GM19043 (cell line): ENCODE results near the gene DCTD.
A peak's percentile ranks its signal among the peaks of the same experiment; 100 is the strongest.

ENCODE experiments used
- ATAC-seq: cut with Tn5 transposase; IDR thresholded peaks from one replicate; pipeline ENCODE4 v1.9.1; 2021; ENCODE audit warnings: low read depth; ENCODE audit not compliant: unreplicated experiment

DCTD gene

DNA sequence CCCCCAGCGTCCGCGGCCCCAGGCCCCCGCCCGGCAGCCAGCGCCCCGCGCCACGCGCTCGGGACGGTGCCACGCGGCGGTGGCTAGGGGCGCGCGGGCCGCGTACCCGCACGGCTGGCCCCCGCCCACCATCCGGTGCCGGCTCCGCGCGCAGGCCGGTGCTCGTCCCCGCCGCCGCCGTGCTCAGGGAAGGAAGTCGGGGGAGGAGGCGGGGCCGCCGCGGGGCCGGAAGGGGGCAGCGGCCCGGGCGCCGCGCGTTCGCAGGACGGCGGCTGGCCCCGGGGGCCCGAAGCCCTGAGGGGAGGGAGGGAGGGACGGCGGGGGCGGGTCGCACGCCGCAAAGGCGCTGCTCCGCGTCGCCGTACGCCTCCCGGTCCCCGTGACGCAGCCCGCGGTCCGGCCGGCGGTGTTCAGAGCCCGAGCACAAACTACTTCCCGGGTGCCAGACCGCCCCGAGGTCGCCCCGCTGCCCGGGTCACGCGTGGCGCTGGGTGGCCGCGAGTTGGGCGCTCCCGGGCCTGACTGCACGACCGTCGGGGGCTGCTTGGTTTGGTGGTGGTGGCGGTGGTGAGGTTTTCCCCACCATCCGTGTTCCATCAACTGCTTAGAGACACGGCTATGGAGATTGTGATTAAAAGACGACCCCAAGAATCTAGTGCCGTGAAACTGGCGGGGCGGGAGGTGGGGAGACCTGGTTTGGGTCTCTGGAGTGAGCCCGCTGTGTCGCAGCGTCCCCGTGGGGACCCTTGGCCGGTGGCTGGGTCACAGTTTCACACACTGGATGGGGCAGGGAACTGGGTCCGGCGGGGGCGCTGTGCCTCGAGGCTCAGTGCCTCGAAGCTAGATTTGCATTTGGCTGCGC is at the start of gene DCTD:
TSS of gene DCTD (minus strand) at position 205 of the 862 bp plus-strand sequence. CDS start 1,818 bp downstream, outside the sequence.
- ATAC-seq: peak; percentile 81

DNA sequence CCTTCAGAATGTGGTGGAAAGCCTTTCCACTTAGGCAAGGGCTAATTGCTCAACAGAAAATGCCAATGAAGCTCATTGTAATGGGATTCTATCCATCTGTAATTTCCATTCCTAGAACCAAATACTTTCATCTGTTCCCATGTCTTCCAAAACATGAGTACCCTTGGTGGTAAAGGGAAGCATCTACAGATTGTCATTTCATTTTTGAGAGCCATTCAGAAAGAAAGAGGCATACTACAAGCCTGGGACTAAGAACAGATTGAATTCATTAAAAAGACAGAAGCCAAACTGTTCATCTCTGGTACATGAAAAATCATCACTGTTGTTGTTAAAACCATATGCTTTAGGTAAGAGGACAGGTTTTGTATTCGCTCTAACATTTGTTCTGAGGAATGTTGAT is 43.6 kb upstream of the DCTD start:
- ATAC-seq: no peak

DNA sequence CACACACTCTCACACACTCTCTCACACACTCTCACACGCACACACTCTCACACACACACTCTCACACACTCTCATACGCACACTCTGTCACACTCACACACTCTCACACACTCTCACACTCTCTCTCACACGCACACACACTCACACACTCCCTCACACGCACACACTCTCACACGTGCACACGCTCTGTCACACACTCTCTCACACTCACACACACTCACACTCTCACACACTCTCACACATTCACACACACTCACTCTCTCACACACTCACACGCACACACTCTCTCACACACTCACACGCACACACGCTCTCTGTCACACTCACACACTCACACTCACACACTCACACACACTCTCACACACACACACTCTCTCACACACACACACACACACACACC is 43.0 kb upstream of the DCTD start:
- ATAC-seq: no peak

DNA sequence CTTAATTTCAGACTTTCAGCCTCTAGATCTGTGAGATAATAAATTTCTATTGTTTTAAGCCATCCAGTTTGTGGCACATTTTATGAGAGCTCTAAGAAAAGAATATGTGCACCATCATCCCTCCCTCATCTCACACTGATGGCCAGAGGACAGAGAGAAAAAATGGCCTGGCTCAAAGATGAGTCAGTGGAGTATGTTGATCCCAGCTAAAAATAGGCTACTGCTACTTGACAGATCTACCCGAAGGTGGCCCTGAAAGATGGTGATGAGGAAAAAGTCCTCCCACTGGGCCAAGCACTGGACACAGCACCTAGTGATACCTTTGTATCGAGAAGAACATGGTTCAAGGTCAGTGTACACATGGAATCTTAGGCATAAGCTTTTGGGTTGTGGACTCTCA is 38.2 kb upstream of the DCTD start:
- no peak for ATAC-seq

DNA sequence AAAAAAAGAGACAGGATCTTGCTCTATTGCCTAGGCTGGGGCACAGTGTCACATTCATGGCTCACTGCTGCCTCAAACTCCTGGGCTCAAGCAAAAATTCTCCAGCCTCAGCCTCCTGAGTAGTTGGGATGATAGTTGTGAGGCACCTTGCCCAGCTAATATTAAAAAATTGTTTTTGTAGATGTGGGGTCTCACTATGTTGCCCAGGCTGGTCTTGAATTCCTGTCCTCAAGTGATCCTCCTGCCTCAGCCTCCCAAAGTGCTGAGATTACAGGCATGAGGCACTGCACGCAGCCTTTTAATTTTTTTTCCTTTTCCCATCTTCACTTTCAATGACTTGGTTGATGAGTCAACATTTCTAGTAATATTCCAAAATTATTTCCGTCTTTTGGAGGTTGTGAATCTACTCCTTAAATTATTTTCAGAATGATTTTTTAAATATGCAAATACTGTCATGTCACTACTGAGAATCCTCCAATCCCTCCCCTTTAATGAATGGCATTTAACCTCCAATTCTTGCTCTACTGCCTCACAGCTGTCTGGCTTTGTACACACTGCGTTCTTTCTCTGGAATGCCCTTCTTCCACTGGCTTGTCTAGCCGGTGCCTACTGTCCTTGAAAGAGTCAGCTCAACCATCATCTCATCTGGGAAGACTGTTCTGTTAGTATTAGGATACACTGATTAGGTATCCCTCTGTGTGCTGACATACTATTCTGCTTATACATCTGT is 27.5 kb upstream of the DCTD start:
- ATAC-seq: no peak

DNA sequence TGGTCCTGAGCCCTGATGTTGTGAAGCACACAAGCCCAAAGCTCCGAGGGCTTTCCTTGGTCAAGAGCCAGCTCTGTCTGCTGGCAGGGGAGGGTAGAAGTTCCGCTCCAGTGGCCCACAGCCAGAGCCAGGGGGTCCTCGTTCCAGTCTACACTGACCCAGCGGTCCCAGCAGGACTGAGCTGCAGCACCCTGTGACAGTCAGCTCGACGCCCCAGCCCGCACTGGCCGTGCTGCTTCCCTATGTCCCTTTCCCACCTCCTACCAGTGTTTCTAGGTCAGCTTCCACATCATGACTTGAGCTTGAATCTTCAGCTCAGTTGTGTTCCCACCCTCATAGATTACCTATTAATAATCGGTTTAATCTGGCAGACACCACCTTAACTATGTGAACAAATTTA is 22.5 kb upstream of the DCTD start:
- no peak for ATAC-seq

DNA sequence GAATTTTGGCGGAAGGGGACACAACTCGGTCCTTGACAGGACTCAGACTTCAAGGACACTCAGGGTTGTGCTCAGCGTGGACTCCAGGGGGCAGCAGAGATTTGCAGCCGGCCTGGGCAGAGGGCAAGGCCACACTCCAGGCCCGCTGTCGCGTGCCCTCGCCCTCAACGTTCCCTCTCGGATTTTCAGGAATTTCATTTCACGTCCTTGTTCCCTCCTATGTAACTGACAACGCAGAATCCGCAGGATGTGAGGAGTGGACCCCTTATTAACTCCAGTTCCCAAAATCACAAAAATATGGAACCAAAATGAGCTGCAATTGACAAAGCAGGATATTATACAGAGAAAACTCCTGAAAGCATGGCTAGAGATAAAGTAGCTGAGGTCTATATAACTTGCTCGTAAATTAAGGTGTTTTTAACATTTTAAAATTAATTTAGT is 21.0 kb upstream of the DCTD start:
- peak; percentile 99 for ATAC-seq

DNA sequence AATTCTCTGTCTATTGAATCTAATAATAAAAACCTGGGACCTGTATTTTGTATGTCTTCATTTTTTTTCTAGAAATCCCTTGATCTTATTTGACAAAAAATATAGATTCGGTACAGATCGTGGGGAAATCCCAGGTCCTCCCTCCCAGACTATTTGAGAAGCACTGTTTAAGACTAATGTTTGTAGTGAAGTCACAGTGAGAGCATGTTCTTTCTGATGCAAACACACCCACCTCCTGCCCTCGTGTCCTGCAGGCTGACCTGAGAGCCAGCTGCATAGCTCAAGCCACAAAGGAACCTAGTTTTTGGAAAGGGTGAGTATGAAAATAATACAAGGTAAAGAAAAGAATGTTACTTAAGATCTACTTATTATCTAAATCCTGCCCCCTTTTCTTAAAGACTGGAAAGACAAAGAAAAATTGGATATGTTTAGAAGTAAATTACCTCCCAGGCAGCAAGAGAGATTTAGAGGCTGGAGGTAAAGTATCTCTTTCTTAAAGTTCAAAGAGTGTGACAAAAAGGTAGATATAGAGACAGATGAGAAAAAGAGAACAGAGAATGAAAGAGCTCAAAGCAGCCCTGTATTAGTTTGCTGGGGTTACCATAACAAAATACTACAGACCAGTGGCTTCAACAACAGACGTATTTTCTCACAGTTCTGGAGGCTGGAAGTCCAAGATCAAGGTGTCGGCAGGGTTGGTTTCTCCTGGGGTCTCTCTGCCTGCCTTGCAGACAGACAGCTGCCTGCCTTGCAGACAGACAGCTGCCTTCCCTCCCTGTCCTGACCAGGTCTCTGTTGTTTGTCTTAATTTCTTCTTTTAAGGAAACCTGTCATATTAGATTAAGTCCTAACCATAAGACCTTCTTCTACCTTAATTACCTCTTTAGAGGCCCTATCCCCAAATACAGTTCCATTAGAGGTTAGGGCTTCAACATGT is 20.4 kb upstream of the DCTD start:
- ATAC-seq: peak; percentile 24

DNA sequence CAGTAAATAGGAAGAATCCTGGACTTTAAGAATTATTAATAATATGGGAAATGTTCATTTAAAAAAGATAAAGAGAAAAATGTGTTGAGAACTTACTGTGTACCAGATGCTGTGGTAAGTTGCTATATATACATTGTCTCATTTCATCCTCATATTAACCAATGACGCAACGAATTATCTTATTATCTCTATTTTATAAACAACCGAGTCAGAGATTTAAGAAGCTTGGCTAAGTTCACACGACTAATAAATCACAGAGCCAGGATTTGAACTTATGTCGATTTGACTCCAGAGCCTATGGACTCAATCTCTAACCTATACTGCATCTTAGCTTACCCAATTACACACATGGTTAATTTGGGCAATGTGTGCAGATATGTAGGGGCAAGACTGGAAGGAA is 15.5 kb upstream of the DCTD start:
- no peak for ATAC-seq

DNA sequence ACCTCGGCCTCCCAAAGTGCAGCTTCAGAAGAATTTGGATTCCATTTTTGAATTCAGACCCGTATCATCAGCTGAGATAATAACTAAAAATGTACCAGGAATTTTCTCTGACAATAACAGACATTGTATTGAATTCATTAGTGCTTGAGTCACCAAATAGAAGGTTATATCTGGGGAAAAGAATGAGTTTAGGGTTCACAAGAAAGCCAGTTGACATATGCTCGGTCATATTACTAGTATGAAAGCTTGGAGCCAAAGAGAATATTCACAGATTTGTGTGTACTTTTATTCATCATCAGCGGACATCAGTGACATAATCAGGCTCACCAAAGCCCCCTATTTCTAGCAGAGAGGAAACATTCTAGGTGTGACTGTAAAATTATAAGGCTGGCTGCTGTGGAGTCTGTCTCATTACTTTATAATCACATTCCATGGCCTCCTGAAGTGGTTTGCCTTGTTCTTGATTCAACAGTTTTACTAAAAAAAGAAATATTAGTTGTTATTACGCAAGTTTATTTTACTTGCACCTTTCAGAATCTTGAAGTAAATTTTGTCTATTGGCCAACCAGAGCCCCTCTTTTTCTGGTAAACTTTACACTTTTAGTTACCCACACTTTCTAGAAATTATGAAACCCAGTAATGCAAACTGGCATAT is 14.6 kb upstream of the DCTD start:
- no peak for ATAC-seq

DNA sequence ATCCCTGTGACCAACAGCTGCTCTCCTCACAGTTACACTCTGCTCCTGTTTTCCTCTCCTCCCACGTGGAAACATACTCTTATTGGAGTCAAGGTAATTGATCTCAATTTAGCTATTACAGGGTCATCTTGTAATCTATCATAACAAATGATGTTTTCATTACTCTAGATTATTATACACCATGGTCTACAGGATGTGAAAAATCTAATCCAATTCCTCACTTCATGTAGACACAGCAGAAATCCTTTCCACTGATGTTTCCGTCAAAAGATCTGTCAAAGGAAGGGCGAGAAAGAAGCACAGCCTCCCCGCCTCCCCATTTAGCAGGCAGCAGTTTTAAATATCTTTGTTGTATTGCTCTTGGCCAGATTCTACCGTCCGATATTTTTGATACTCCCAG is 13.7 kb upstream of the DCTD start:
- ATAC-seq: no peak

DNA sequence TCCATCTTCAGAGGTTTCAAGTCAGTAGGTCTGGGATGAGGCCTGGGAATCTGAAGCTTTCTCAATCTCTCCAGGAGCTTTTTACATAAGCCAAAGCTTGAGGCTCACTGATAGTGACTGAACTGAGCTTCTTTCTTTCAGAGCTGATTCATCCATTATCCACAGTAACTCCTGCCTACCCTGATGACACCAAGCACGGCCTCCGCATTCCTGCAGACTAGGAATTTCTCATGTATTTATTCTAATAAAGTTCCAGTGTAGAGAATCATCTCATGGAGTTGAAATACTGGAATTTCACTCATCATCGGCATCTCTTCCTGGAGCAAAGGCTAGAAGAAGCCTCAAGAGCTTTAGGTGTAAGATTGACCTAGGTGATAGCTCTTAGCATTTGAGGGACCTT is 12.1 kb upstream of the DCTD start:
- no peak for ATAC-seq

DNA sequence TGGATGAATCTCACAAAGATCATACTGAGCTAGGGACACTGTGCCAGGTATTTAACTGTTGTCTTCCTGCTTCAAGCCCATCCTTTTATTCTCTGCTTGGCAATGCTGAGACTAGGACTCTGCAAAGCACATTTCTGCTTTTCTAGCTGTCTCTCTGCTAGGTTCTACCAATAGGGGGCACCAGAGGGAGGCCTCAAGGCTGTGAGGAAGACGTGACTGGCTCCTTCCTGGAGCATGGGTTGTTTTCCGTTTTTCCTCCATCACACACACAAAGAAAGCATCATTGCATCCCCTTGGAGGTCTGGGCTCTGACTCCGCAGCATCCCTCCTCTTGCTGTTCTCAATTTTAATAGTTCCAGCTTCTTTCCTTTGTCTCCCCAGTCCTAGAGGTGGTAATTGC is 10.9 kb upstream of the DCTD start:
- ATAC-seq: no peak

DNA sequence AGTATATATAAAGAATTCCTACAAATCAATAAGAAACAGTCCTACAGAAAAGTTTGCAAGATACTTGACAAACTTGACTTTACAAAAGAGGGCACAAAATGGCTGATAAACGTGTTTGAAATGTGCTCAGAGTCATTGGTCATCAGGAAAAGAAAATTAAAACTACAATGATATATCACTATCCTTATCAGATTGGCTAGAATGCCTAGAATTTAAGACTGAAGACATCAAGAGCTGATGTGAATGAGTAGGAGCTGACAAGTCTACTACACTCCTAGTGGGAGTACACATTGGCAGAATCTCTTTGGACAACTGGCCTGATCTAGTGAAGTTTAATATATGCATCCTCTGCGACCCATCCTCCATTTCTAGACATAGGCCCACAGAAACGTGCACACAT is 10.3 kb upstream of the DCTD start:
- no peak for ATAC-seq

DNA sequence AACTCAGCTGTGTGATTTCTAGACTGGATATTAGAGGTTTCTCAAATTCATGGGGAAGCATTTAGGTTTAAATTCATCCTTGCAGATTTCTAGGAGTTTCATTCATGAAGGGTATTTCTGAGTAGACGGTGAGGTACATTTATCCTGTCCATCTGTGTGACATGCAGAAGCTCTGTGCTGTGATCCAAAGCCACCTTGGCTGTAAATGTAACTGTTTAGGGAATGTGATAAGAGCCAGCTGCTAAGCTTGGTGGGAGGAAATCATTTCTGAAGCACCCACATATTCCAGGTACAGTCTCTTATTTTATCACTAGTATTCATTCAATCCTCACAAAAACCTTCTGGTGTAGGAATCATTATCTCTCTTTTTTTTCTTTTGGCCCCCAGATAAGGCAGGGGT is 8.7 kb upstream of the DCTD start:
- no peak for ATAC-seq

DNA sequence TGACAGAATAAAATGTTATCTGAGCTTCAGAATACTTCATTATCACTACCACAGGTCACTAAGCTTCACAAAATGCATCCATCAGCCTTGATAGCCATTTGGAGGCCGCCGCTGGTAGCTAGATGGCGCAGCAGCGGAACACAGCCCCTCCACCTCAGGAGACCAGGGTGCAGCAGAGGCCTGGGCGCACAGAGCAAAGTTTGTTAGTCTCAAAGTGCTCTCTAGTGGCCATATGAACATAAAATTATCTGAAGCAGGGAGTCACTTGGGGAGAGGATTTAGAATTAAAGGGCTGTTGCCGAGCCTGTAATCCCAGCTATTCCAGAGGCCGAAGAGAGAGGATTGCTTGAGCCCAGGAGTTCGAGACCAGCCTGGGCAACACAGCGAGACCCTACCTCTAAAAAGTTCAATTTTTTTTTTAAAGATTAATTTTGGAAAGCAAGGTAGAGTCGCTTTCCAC is 8.1 kb upstream of the DCTD start:
- peak; percentile 100 for ATAC-seq

DNA sequence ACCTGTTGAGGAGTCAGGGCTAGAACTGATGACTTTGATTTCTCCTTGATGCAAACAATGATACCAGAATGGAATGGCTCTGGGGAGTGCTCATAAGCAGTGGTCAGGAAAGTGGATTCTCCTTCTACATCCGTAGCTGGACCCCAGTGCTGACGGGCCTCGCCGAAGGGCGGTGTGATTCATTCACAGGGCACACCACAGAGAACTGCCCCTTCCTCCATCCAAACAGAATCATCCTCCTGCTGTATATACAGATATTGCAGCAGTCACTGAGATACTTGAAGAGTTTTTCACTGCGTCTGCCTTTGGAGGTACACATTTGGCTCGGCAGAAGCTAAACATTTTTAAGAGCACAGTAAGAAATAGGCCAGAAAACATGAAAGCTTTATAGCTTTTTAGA is 7.3 kb upstream of the DCTD start:
- ATAC-seq: no peak

DNA sequence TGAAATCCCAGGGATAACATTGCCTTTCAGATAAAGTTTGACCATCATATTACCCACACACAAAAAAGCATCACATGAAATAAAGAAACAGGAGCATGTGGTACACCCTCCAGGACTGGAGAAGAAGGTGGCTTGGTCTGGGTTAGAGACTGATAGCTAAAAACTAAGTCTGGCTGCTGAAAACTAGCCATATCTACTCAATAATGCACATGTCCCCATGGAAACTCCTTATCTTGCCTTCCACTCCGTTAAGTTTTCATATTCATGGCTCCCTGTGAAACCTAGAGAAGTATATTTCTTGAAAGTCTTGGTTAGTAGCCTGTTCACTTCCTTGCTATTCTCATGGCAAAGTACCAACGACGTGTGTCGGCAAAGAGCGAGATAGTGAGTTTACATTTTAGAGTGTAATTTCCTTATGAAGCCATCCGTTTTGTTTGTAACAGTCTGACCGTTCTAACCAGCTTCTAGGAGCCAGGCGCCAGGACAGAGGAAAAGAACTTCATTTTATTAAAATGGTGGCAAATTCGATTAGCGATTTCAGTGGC is 6.7 kb upstream of the DCTD start:
- no peak for ATAC-seq

DNA sequence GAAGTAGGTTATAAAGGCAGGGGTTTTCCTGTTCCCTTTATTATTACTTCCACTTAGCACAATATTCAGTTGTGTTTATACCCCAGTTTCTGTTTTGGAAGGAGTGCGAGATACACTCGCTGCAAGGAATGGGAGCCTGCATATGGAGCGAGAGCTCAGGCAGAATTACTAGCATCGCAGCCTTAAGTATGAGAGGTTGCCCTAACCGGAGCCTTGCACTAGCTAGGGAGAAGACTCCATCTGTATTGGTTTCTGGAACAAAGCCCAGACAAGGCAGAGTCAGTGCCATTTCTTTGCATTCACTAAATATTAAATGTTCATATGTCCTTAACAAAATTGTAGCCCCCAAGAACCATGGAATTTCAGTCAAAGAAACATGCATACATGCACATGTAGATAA is 6.2 kb upstream of the DCTD start:
- ATAC-seq: no peak
